Inferior parietal cortex (tissue), 1 donor: ENCODE measurements around the gene PRKAB1.

Experiments used
- DNase-seq: peaks from one replicate; pipeline ENCODE4 v3.0.0-alpha.2; 2016; ENCODE audit errors: extremely low spot score

Gene PRKAB1

DNA sequence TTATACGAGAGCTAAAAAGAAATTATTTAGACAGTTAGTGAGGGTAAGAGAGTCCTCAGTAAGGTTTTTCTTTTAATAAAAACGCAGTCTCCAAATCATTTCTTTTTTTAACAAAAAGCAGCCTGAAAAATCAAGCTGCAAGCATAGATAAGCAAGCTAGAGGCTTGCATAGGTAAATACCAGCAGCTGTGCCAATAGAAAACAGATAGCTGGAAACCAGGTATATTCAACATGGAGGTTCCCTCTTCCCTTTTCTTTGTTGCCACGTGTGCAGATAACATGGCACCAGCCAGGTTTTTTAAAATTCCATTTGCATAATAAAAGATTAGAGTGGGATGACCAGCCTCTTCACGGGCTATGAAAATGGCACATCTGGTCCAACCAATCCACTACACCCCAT, 6.1 kb upstream of the PRKAB1 start:
- DNase-seq = no peak

DNA sequence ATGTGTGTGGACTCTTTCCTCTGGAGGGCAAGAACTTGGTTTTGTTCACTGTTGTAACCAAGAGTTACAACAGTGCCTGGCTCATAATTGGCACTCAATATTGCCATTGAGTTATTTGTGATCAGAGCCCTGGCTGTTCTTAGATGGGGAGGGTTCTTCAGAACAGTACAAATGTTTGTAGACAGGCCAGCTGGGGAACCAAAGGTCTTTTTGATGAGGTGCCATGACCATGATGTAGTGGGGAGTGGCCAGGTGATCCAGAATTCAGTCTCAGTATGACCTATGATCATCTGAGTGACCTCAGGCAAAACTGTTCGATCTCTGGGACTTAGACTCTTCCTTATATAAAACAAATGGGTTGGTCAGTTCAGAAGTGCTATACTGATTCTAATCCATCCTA, 3.3 kb upstream of the PRKAB1 start:
- no peak for DNase-seq

DNA sequence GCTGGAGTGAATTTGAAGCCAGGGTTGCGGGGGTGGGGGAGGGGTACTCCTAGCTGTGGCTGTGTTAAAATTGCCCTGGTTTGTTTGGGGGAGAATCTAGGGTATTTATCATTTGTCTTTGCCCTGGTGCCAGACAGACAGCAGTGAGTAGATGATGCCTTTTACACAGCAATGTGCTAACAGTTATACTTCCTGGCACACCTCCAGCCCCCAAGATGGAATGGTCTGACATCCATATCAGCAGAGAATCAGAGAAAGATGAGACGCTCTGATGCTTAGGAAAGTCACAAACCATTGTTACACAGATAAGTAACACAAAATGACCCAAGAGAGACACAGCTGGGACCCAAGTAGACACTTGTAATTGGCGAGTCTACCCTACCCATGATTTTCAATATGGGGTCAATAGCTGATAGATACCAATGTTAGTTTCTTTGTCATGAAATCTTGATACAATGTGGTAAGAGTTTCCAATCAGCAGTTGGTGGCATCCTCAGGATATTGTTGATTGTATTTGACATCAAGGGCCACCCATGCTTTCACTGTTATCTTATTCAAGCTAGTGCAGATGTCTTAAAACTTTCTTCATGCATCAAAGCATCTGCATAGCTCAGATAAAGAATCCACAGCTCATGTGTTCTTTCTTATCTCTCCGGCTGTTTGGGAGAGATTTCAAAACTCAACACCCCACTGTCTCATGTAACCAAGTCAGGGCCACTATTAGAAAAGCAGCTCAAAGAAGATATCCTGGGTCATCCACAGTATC, 2.6 kb upstream of the PRKAB1 start:
- no peak for DNase-seq

DNA sequence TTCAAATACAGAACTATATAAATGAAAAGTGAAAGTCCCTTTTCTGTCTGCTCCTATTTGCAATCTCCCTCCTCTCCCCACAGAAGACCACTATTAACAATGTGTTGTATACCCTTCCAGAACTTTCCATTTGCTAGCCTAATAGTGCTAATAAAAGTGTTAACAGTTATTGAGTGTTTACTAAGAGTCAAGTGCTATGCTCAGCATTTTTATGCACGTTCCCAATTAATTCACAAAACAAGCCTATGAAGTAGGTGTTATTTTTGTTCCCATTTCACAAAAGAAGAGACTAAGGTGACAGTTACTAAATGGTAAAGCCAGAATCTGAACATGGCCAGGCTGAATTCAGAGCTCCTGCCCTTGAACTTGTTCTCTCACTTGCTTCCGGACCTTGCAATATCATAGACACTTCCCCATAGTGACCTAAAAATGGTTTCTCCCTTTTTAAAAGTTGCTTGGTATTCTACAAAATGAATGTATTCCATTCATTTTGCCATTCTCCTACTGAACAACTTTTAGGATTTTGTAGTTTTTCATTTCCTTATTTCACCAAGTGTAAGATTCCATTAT, 1.6 kb upstream of the PRKAB1 start:
- DNase-seq = no peak

DNA sequence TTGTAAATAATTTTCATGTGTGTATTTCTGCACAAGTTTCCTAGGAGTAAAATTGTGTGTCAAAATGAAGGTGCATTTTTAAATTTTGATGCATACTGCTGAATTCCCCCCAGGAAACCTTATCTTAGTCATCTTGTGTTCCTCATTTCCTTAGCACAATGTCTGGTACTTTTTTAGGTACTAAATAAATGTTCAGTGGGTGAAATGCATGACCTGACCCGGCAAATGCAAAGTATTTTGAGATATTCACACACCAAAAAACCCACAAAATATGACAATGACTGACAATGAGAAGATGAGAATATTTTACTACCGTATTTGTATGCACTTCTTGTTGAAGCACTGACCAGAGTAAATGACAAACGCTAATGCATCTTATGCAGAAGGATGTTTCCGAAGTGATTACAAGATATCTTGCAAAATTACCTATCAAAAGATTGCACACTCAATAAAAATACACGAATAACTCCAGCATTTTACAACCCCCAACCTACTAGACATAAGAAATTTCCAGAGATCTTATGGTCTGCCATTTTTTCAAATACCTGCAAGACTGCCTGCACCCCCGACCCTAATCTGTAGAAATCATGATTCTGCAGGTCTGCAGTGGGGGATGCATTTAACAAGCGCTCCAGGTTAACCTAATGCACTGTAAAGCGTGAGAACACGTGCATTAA, 895 bp upstream of the PRKAB1 start:
- DNase-seq = no peak

DNA sequence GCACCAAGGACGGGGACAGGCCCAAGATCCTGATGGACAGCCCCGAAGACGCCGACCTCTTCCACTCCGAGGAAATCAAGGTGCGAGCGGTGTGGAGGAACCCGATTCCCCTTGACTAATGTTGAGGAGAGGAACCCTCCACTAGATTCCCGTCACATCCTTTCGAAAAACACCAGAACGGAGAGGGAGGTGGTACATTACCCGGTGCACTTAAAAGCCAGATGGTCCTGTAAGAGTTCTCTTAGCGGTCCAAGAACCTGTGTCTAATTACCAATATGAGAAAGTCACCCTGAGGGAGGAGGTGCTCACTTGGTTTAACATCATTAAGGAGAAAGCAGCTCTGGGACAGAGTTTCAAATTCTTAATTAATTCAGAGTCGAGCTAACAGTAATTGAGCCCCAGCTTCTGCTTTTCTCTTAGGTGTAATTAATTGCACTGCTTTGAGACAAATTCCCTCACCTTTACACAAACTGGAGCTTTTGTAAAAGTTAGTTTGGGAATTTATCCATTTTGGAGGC, 450 bp downstream of the PRKAB1 start:
- no peak for DNase-seq

DNA sequence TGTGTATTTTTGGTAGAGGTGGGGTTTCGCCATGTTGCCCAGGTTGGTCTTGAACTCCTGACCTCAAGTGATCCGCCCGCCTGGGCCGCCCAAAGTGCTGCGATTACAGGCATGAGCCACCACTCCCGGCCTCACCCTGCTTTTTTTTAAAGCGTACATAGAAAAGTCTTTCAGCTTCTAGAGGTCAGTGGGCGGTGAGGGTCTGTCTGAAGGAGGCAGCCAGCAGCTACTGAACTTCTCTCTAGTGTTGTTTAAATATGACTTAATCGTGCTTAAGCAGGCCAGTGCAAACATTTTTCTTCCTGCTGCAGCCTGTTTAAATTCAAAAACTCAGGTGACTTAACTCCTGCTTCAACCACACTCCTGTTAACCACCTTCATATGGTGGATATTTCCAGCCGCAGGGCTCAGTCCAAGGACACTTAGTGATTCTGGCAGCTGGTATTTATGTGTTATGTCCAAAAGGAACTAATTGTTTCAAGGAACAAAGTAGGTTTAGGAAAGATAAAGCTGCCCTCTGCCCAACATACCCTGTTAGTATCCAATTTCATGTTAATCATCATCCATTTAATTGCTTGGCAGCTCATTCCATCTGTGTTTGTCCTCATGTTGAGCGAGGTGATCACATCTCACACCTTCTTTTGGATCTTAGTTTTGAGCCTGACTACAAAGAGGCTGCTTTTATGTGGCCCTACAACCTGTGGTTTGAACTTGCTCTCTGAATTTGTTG, 2.0 kb downstream of the PRKAB1 start:
- DNase-seq = no peak

DNA sequence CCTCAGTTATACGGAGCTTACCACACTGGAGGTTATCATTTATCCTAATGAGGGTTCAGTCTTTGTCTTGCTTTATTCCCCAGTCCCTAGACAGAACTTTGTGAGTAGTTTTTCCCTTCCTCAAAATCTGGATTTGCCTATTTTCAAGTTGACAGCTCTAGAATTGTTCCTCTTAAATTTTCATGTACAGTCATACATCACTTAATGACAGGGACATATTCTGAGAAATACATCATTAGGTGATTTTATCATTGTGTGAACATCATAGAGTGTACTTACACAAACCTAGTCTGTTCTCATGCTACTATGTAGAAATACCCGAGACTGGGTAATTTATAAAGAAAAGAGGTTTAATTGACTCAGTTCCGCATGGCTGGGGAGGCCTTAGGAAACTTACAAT, 3.1 kb downstream of the PRKAB1 start:
- no peak for DNase-seq

DNA sequence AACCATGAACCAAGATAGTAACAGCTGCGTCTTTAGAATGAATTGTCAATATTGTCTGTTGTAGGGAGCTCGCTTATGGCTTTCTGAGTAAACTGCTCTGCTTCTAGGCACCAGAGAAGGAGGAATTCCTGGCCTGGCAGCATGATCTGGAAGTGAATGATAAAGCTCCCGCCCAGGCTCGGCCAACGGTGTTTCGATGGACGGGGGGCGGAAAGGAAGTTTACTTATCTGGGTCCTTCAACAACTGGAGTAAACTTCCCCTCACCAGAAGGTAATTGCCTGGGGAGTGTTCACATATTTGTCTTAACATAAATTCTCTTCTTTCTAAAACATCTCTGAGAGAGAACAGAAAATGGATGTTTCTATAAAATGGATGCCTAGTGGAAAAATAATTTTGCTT, 4.3 kb downstream of the PRKAB1 start:
- no peak for DNase-seq

DNA sequence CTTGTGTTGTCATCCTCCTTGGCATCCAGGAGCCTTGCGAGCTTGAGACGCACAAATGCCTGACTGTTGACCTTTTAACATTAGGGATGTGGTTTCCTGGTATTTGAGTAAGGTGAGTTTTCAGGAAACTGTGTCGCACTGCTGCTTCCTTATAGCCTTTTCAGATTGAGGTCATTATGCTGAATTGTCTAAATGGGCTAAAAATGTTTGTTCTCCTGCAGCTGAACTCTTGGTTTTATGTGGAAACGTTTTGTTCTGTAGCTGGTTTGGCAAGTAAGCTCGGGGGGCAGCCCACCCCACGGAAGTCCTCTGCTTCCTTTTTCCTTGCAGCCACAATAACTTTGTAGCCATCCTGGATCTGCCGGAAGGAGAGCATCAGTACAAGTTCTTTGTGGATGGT, 5.7 kb downstream of the PRKAB1 start:
- no peak for DNase-seq

DNA sequence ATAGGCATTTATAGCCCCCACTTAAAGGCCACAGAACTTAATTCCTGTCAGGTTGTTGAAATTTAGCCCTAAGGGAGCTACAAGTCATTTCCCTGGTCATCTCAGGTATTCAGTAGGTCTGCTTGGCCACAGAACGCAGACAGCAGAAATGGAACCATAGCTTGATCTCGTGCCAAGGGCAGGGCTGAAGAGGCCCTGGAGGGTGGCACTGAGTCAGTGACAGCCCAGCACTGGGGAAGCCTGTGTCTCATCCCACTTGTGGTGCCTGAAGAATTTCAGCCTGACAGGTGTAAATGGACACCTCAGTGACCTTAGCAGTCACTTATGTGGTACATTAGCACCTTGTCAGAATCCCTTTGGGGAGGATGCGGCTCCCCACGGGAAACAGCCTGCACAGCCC, 6.6 kb downstream of the PRKAB1 start:
- no peak for DNase-seq

DNA sequence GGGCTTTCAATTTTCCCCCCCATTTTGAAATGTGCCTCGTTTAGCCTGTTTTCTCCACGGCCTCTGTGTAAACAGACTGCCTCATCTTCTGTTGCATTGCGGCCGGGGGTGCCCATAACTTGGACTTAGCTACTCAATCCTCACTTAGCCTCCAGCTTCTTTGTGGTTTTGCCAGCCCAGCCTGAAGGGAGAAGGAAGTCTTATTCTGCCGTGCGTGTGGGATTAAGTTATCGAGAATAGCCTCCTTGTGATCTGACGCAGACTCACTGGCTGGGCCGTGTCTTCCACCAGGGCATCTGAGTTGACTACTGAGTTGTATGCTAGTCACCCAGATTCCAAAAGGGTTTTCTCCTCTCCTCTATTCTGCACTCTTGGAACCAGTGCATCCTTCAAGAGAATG, 8.1 kb downstream of the PRKAB1 start:
- no peak for DNase-seq

DNA sequence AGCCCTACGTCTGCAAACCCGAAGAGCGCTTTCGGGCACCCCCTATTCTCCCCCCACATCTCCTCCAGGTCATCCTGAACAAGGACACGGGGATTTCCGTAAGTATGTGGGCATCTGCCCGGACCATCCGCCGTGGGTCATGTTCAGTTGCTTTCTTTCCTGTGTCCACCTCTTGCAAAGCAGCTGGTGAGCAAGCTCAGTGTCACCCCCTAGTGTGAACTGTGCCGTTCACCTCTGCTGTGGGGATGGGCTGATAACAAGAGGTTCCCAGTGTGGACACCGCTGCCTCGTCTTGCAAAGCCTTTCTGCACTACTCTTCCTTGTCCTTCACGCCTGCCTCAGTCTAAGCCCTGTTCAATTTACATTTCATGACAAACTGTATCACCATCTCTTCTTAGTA, 8.6 kb downstream of the PRKAB1 start:
- DNase-seq = no peak

DNA sequence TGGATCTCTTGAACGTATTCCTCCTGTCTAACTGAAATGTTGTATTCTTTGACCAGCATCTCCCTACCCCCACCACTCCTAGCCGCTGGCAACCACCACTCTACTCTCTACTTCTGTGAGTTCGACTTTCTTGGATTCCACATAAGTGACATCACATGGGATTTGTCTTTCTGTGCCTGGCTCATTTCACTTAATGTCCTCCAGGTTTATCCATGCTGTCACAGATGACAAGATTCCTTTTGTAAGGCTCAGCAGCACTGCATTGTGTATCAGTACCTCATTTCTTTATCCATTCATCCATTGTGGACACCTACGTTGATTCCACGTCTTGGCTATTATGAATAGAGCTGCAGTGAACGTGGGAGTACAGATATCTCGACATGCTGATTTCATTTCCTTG, 10.5 kb downstream of the PRKAB1 start:
- DNase-seq = no peak

DNA sequence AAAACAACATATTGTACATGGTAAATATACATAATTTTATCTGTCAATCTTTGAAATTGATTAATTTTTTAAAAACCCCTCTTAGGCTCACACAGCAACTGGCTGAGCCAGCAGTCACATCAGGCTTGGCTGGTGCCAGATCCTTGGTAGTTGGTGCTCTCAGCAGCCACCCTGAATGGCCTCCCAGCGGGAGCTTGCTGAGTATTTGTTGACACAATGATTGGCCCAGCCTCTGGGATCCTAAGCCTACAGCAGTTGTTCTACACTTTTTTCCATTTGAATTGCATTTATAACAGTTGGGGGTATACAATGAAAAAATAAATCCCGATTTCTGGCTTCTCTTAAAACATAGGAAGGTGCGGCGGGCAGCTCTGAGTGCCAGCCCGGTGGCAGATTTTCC, 11.1 kb downstream of the PRKAB1 start:
- no peak for DNase-seq

DNA sequence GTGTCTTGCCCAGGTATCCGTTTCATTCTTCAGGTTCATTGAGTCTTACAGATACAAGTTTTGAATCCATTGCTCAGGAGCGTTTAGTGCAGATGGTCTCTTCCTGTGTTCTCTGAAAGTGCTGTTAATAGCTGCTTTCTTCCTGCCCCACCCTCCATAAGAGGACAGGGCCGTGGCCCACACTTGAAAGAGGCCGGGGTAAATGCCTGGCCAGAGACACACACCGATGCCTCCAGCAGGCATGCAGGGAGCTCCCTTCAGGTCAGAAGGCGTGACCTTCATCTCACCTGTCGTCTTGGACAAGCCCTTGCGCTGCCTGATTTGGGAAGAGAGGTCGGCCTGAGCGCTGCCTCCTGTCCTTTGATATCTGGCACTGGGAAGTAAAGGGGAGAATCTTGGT, 11.6 kb downstream of the PRKAB1 start:
- DNase-seq = no peak

DNA sequence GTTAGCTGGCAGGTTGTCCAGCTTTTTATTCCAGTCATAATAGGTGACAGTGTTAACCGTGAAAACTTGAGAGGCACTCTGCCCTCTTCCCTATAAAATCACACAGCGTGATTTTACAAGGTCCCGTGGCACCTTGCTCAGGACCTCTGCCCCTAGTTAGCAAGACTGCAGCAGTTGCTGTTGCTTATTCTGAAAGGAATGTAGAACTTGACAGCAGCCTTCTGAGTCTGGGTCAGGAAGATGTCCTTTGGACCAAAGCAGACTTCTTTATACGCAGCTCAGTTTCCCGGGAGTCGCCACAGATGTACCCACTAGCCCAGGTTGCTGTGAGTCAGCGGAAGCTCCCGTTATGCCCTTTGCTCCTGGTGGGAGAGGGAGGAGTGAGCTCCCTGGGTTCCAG, 13.2 kb downstream of the PRKAB1 start:
- DNase-seq = no peak

DNA sequence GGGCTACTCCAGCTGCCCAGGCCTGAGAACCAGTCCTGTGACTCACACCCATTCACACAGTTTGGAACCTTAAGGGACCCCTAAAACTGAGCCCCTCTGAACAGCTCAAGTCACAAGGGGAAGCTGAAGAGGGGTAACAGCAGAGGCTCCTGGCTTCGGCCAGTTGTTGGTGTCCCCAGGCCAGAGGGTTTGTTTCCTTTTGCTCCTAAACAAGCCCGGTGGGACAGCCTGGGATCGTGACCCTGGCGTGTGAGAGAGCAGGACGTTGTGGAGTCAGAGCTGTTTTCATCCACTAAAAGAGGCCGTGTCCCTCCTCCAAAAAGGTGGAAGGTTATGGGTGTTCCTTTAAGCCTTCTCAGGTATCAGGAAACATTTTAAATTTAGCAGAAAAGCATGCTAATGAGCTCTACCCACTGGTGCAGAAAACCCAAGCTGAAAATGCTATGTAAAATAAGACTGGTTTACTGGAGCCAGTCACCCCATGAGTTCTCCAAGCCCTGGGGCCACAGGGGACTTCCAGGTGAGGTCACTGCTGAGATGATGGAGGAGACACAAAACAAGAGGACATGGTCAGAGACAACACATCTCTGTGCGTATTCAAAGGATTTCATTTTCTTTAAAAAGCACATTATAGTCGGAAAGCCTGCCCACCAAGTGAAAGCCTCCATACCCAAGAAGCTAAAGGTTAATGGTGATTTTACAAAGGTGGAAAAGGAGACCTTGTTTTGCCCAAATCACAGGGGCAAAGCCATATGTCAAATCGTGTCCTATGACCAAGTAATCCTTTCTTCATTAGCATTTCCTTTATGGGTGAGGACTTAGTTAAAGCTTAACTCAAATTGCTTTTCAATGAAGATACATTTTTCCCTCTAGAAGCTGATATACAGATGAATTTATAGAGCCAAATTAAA, 14.1 kb downstream of the PRKAB1 start:
- no peak for DNase-seq

DNA sequence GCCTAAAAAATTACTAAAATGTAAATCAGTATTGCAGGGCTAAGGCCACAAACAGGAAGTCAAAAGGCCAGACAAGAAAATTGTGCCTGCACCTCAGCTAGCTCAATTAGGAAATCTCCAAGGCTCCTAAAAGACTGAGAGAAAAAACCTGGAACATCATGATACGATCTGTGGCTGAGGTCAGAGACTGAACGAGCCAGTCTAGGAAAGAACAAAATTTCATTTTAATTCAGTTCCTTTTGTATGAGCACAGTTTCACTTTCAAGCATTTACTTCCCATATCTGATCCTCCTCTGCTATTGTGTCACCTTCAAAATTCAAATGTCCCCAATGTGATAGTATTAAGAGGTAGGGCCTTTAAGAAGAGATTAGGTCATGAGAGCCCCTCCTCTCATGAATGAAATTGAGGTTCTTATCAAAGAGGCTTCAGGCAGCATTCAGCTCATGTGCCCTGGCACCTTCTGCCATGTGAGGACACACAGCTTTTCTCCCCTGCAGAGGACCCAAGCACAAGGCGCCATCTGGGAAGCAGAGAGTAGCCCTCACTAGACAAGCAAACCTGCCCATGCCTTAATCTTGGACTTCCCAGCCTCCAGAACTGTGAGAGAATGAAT, 14.8 kb downstream of the PRKAB1 start:
- DNase-seq = no peak

DNA sequence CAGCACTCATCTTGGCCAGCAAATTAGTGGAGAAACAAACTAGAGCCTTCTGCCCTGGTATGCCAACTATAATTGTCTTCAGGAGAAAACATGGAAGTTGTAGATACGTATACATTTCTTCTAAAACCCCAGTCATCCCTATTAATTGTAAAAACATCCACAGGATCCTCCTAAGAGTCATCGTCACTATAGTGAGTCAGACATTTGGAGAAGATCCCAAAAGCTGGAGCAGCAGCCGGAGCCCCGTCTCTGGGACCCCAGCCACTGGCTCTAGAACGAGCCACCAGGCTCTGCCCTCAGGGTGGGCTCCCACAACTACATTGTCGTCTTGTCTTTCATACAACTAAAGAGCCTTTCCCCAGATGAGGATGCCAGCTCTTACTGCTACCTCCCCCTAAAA, 15.5 kb downstream of the PRKAB1 start:
- no peak for DNase-seq

DNA sequence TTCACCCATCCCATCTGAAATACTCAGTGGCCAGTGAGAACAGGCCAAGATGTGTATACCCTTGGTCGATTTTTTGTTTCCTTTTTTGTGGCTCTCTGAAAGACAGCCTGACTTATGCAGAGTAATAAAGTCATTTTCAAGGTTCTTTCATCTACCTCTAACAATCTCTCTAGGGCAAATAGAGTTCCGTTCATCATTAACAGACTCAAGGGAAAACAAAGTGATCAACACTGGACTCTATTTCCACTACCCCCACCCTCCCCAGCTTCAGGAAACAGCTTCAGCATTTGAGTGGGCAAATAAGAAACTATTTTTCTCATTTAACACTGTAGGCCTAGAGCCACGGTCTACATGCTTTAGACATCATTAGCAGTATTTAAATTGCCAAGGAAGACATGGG, 15.9 kb downstream of the PRKAB1 start:
- no peak for DNase-seq
